HepG2 (cell line): Measurements from ENCODE around the gene PLD1. TPM values are rescaled to one million over a fixed set of nuclear protein-coding genes. Genes with fewer than 3 reads are reported as not detected.

ENCODE experiments used
- ARNT2 ChIP-seq: sonication (generic); formaldehyde crosslinking; IDR thresholded peaks from 2 replicates; pipeline ENCODE4 v1.8.0; 2022; ENCODE audit warnings: mild to moderate bottlenecking, low read depth, missing genetic modification reagents, moderate library complexity
- ASH2L ChIP-seq: fragments of 300-600, 200-600 bp; sonication (generic); IDR thresholded peaks from 2 replicates; pipeline ENCODE4 v1.7.0; 2017; ENCODE audit warnings: low read depth, mild to moderate bottlenecking, moderate library complexity, mixed read lengths, low read length; ENCODE audit not compliant: insufficient read length
- DR1 ChIP-seq: sonication (generic); formaldehyde crosslinking; IDR thresholded peaks from 2 replicates; pipeline ENCODE4 v1.8.0; 2021; ENCODE audit warnings: mild to moderate bottlenecking, missing genetic modification reagents, inconsistent platforms
- FOXP1 ChIP-seq, 2 experiments: fragments of 450-650 bp in 1 of 2; IDR thresholded peaks; 2 replicates each; pipeline ENCODE4 v1.6.1; 2017 to 2018; ENCODE audit warnings: antibody characterized with exemption in 1 of 2
- HDAC2 ChIP-seq: sonication (generic); formaldehyde crosslinking; IDR thresholded peaks from 2 replicates; pipeline ENCODE4 v1.4.0; 2020; ENCODE audit warnings: missing genetic modification reagents
- KLF15 ChIP-seq: sonication (generic); formaldehyde crosslinking; IDR thresholded peaks from 2 replicates; pipeline ENCODE4 v1.8.1; 2023; ENCODE audit warnings: borderline replicate concordance, mild to moderate bottlenecking, inconsistent platforms, missing genetic modification reagents, mixed read lengths
- PAX8 ChIP-seq: sonication (generic); formaldehyde crosslinking; IDR thresholded peaks from 2 replicates; pipeline ENCODE4 v1.8.0; 2022; ENCODE audit warnings: mild to moderate bottlenecking, missing genetic modification reagents, borderline replicate concordance
- PRMT3 ChIP-seq: sonication (generic); formaldehyde crosslinking; IDR thresholded peaks from 2 replicates; pipeline ENCODE4 v1.8.1; 2022; ENCODE audit warnings: low read depth, mild to moderate bottlenecking, moderate library complexity, missing genetic modification reagents, borderline replicate concordance
- RBAK ChIP-seq: sonication (generic); formaldehyde crosslinking; IDR thresholded peaks from 2 replicates; pipeline ENCODE4 v1.5.1; 2020; ENCODE audit warnings: mild to moderate bottlenecking, missing genetic modification reagents
- REXO4 ChIP-seq: sonication (generic); formaldehyde crosslinking; IDR thresholded peaks from 2 replicates; pipeline ENCODE4 v1.8.0; 2022; ENCODE audit warnings: missing genetic modification reagents, mild to moderate bottlenecking, borderline replicate concordance
- RFXANK ChIP-seq: IDR thresholded peaks from 2 replicates; pipeline ENCODE4 v1.6.1; 2016
- ZNF225 ChIP-seq: sonication (generic); formaldehyde crosslinking; IDR thresholded peaks from 2 replicates; pipeline ENCODE4 v1.4.0; 2020; ENCODE audit warnings: mild to moderate bottlenecking, missing genetic modification reagents
- ZNF724P ChIP-seq: sonication (generic); formaldehyde crosslinking; IDR thresholded peaks from 2 replicates; pipeline ENCODE4 v1.8.0; 2022; ENCODE audit warnings: missing genetic modification reagents, borderline replicate concordance
- ZNF781 ChIP-seq: sonication (generic); formaldehyde crosslinking; IDR thresholded peaks from 2 replicates; pipeline ENCODE4 v1.5.1; 2020; ENCODE audit warnings: borderline replicate concordance, mild to moderate bottlenecking, missing genetic modification reagents; ENCODE audit errors: not compliant biosample characterization
- ZNF878 ChIP-seq: sonication (generic); formaldehyde crosslinking; IDR thresholded peaks from 2 replicates; pipeline ENCODE4 v1.8.1; 2023; ENCODE audit warnings: mild to moderate bottlenecking, missing genetic modification reagents, moderate library complexity
- polyA plus RNA-seq, 8 experiments: library from polyadenylated mRNA; depleted of rRNA in 3 of 8; stranded (reverse) in 7 of 8; unstranded in 1 of 8; fragments of >200 nt; fragmentation: Illumina TruSeq in 4 of 8; extraction: Trizol in 4 of 8; gene quantifications; 2 replicates each; pipeline versions ENCODE4 v1.2.1 to v1.2.3, GENCODE V29; 2011 to 2016; ENCODE audit warnings: low read depth in 4 of 8, missing spikeins in 1 of 8, mixed read lengths in 1 of 8; ENCODE audit not compliant: insufficient read depth in 1 of 8
- total RNA-seq, 5 experiments: library from RNA; depleted of rRNA; stranded (reverse); fragments of >200 nt; fragmentation: Illumina TruSeq; extraction: Trizol; gene quantifications; 2 replicates each; pipeline ENCODE4 v1.2.3, GENCODE V29; 2016; ENCODE audit warnings: low read depth in 1 of 5
- TF ChIP-seq, protein P1 (sequence below): sonication (generic); formaldehyde crosslinking; IDR thresholded peaks from 2 replicates; pipeline ENCODE4 v1.8.1; 2023; ENCODE audit warnings: mild to moderate bottlenecking, missing genetic modification reagents, borderline replicate concordance
- TF ChIP-seq, protein P2 (sequence below): sonication (generic); formaldehyde crosslinking; IDR thresholded peaks from 2 replicates; pipeline ENCODE4 v1.4.0; 2020; ENCODE audit warnings: missing genetic modification reagents, borderline replicate concordance
- TF ChIP-seq, protein P3 (sequence below): IDR thresholded peaks from 2 replicates; pipeline ENCODE4 v1.6.1; 2018; ENCODE audit warnings: missing genetic modification reagents
- TF ChIP-seq, protein P4 (sequence below): sonication (generic); formaldehyde crosslinking; IDR thresholded peaks from 2 replicates; pipeline ENCODE4 v1.8.1; 2023; ENCODE audit warnings: mild to moderate bottlenecking, missing genetic modification reagents
- TF ChIP-seq, protein P5 (sequence below): sonication (generic); formaldehyde crosslinking; IDR thresholded peaks from 2 replicates; pipeline ENCODE4 v1.8.1; 2023; ENCODE audit warnings: missing genetic modification reagents, inconsistent platforms, borderline replicate concordance
- TF ChIP-seq, protein P6 (sequence below): sonication (generic); formaldehyde crosslinking; IDR thresholded peaks from 2 replicates; pipeline ENCODE4 v1.4.0; 2020; ENCODE audit warnings: mild to moderate bottlenecking, low read depth, missing genetic modification reagents

The PLD1 gene
- total and polyA plus RNA-seq, 2 of the 13 experiments (the other 11 are each of a cell fraction or from before 2014, with no cell fraction given) = 27.1 to 59.4 TPM

DNA sequence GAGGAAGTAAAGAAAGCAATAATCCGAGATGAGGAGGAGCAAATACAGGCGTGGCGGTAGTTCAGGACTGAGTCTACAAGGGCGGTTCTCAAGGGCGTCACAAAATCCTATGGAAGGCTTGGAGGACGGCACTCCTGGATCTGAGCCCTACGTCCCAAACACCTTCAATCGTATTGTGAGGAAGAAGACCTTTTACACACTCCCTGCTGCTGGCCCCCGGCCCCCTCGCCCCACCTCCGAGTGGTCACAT is 747 bp downstream of the PLD1 start (continued):
- TF ChIP-seq, protein P1, sequence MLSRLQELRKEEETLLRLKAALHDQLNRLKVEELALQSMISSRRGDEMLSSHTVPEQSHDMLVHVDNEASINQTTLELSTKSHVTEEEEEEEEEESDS (CRISPR knock-in tag) = peak; percentile 72; the same call in 1 of the 2 replicates
- TF ChIP-seq, protein P2, sequence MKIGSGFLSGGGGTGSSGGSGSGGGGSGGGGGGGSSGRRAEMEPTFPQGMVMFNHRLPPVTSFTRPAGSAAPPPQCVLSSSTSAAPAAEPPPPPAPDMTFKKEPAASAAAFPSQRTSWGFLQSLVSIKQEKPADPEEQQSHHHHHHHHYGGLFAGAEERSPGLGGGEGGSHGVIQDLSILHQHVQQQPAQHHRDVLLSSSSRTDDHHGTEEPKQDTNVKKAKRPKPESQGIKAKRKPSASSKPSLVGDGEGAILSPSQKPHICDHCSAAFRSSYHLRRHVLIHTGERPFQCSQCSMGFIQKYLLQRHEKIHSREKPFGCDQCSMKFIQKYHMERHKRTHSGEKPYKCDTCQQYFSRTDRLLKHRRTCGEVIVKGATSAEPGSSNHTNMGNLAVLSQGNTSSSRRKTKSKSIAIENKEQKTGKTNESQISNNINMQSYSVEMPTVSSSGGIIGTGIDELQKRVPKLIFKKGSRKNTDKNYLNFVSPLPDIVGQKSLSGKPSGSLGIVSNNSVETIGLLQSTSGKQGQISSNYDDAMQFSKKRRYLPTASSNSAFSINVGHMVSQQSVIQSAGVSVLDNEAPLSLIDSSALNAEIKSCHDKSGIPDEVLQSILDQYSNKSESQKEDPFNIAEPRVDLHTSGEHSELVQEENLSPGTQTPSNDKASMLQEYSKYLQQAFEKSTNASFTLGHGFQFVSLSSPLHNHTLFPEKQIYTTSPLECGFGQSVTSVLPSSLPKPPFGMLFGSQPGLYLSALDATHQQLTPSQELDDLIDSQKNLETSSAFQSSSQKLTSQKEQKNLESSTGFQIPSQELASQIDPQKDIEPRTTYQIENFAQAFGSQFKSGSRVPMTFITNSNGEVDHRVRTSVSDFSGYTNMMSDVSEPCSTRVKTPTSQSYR (CRISPR knock-in tag) = no peak
- TF ChIP-seq ZNF878 (CRISPR knock-in tag) (0 out of 2 replicates have a peak, but pooled peaks have one; percentile 53), PAX8 (CRISPR knock-in tag) (no peak), KLF15 (CRISPR knock-in tag) (no peak), FOXP1 (IDR thresholded peaks at IDR 0.05) (no peak), FOXP1 (CRISPR knock-in tag; IDR thresholded peaks at IDR 0.05) (peak; percentile 42; the same call in 1 of the 2 replicates), ZNF724P (no peak), RFXANK (no peak), ZNF225 (CRISPR knock-in tag) (no peak; the same call in 1 of the 2 replicates), PRMT3 (CRISPR knock-in tag) (0 out of 2 replicates have a peak, but pooled peaks have one; percentile 91), ZNF781 (CRISPR knock-in tag) (no peak), DR1 (CRISPR knock-in tag) (0 out of 2 replicates have a peak, but pooled peaks have one; percentile 23), REXO4 (CRISPR knock-in tag) (0 out of 2 replicates have a peak, but pooled peaks have one; percentile 49), ASH2L (peak; percentile 9), HDAC2 (CRISPR knock-in tag) (peak; percentile 67; the same call in 1 of the 2 replicates), ARNT2 (no peak), RBAK (CRISPR knock-in tag) (0 out of 2 replicates have a peak, but pooled peaks have one; percentile 36)
- TF ChIP-seq, protein P3, sequence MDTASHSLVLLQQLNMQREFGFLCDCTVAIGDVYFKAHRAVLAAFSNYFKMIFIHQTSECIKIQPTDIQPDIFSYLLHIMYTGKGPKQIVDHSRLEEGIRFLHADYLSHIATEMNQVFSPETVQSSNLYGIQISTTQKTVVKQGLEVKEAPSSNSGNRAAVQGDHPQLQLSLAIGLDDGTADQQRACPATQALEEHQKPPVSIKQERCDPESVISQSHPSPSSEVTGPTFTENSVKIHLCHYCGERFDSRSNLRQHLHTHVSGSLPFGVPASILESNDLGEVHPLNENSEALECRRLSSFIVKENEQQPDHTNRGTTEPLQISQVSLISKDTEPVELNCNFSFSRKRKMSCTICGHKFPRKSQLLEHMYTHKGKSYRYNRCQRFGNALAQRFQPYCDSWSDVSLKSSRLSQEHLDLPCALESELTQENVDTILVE (CRISPR knock-in tag) = no peak
- TF ChIP-seq, protein P4, sequence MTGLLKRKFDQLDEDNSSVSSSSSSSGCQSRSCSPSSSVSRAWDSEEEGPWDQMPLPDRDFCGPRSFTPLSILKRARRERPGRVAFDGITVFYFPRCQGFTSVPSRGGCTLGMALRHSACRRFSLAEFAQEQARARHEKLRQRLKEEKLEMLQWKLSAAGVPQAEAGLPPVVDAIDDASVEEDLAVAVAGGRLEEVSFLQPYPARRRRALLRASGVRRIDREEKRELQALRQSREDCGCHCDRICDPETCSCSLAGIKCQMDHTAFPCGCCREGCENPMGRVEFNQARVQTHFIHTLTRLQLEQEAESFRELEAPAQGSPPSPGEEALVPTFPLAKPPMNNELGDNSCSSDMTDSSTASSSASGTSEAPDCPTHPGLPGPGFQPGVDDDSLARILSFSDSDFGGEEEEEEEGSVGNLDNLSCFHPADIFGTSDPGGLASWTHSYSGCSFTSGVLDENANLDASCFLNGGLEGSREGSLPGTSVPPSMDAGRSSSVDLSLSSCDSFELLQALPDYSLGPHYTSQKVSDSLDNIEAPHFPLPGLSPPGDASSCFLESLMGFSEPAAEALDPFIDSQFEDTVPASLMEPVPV (CRISPR knock-in tag) = no peak; the same call in 1 of the 2 replicates
- TF ChIP-seq, protein P5, sequence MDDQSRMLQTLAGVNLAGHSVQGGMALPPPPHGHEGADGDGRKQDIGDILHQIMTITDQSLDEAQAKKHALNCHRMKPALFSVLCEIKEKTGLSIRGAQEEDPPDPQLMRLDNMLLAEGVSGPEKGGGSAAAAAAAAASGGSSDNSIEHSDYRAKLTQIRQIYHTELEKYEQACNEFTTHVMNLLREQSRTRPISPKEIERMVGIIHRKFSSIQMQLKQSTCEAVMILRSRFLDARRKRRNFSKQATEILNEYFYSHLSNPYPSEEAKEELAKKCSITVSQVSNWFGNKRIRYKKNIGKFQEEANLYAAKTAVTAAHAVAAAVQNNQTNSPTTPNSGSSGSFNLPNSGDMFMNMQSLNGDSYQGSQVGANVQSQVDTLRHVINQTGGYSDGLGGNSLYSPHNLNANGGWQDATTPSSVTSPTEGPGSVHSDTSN (CRISPR knock-in tag) = no peak
- TF ChIP-seq, protein P6, sequence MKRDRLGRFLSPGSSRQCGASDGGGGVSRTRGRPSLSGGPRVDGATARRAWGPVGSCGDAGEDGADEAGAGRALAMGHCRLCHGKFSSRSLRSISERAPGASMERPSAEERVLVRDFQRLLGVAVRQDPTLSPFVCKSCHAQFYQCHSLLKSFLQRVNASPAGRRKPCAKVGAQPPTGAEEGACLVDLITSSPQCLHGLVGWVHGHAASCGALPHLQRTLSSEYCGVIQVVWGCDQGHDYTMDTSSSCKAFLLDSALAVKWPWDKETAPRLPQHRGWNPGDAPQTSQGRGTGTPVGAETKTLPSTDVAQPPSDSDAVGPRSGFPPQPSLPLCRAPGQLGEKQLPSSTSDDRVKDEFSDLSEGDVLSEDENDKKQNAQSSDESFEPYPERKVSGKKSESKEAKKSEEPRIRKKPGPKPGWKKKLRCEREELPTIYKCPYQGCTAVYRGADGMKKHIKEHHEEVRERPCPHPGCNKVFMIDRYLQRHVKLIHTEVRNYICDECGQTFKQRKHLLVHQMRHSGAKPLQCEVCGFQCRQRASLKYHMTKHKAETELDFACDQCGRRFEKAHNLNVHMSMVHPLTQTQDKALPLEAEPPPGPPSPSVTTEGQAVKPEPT (CRISPR knock-in tag) = 0 out of 2 replicates have a peak, but pooled peaks have one; percentile 26
